HTERT RPE-1 (cell line): ENCODE measurements around the gene KRTAP12-4.
"Not testable (repeated sequence)": the region's sequence is repeated elsewhere in the genome, so short reads cannot be mapped to it uniquely, and the experiment has no call there.

Experiments
- in situ Hi-C: fragments of 300-500 bp; cut with MboI; formaldehyde crosslinking; loops from 4 replicates; pipeline ENCODE4 v1.14.3; 2020; ENCODE audit warnings: low sequenced_read_pairs

The KRTAP12-4 gene

GRCh38 chr21:44613386-44614155 lies 40.9 kb downstream of the KRTAP12-4 start:
- in situ Hi-C loops = no loop called here

- in situ Hi-C loops = no loop called here
Observed at GRCh38 chr21:44612669-44613229, 41.7 kb downstream of the KRTAP12-4 start.

- in situ Hi-C loops = no loop called here
Observed at GRCh38 chr21:44612029-44612486, 42.4 kb downstream of the KRTAP12-4 start, which contains the start of gene KRTAP10-8. TSS of gene KRTAP10-8 (plus strand) at chr21:44612079. CDS start at chr21:44612101, 22 bp downstream.

GRCh38 chr21:44611551-44611950 lies 42.9 kb downstream of the KRTAP12-4 start:
- in situ Hi-C loops = no loop called here

GRCh38 chr21:44610157-44610843 lies 44.2 kb downstream of the KRTAP12-4 start:
- in situ Hi-C loops = not testable (repeated sequence)

- in situ Hi-C loops = no loop called here
Observed at GRCh38 chr21:44609193-44609592, 45.3 kb downstream of the KRTAP12-4 start.

GRCh38 chr21:44606495-44606894 lies 48.0 kb downstream of the KRTAP12-4 start:
- in situ Hi-C loops = no loop called here
